ENCODE measurements around the gene PBRM1.
"Not testable (repeated sequence)": the region's sequence is repeated elsewhere in the genome, so short reads cannot be mapped to it uniquely, and the experiment has no call there.

Gene PBRM1

GRCh38 chr3:52527039-52527731 lies 158.5 kb downstream of the PBRM1 start:
- no peak for TF ChIP-seq CTCF (IDR thresholded peaks at IDR 0.05; ENCODE audit: low read depth, low read length)
- no peak overlapping the region for H3K4me3 ChIP-seq (ENCODE audit: low read depth, low read length)

- H3K4me3 ChIP-seq (ENCODE audit: low read depth, low read length) = not testable (repeated sequence)
Measured at GRCh38 chr3:52526671-52527038, 159.1 kb downstream of the PBRM1 start.

DNA sequence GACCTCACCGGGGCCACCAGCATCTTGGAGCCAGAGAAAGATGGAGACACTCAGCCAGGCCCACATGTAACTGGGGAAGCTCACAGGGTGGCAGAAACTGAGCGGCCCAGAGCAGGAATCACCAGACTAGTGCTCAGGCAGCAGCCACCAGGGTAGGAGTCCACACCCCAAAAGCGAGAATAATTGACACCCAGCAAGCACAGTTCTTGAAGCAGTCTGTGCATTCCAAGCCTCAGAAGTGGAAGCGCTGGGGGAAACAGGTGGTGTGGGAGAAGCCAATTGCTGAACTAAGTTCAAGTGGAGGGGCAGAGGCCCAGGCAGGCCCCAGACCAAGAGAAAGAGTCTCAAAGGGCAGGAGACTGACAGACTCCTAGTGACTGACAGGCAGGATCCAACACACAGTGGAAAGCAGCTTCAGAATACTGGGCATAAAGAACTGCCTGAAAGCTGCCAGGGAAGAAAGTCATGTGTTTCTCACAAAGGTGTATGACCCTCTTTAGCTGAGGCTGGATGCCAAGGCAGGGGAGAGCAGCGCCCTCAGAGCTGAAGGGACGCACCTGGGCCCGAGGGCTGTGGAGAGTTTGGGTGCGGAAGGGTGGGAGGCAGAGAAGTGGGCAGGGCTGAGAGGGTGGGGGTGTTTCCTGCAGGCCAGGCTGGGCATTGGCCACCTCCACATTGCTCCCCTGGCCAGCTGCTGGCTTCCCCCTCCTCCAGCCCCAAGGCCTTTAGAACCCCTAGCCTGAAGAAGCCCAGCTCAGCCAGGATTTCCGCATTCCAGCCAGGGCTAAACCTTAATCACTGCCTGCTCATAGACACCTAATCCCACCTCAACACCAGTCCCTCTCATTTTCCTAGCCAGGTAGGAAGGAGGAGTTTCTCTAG lies 159.8 kb downstream of the PBRM1 start:
- no peak overlapping the region for H3K4me3 ChIP-seq (ENCODE audit: low read depth, low read length)
- TF ChIP-seq CTCF (IDR thresholded peaks at IDR 0.05; ENCODE audit: low read depth, low read length) = no peak

DNA sequence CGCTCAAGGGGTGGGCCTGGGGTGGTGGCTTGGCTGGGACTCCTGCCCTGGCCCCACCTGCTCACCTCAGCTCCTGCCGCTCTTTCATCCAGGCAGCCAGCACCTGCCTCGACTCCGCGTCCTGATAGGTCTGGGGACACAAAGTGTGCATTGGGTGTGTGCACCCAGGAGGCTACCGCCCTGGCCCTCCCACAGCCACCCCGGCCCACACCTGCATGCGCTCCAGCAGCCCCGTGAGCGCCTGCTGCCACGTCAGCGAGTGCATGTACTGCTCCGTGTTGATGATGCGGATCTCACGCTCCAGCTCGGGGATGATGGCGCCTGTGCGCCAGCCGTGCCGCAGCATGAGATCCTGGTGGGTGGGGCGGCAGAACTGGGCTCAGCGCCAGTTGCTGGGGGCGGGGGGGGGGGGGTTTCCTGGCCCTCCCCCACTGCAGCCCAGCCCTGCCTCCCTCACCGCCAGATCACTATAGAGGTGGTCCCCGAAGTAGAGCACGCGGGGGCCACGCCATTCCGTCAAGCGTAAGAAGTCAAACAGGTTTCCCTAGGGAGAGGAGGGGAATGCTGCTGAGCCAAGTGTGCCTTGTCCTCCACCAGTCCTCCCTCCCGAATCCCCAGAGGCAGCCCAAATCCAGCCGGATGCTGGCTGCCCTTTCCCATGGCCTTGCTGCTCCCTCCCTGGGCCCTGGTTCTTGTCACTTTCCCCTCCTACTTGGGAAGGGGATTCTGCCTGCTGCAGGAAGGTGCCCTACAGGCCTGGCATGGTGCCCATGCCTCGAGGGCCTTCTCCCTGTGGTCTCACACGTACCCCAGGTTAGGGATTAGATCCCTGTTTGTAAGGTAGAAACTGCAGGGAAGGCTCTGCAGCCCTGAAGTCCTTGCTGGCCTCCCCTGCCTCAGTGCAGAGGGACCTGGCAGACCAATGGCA lies 160.7 kb downstream of the PBRM1 start:
- no peak for TF ChIP-seq CTCF (IDR thresholded peaks at IDR 0.05; ENCODE audit: low read depth, low read length)
- no peak overlapping the region for H3K4me3 ChIP-seq (ENCODE audit: low read depth, low read length)

DNA sequence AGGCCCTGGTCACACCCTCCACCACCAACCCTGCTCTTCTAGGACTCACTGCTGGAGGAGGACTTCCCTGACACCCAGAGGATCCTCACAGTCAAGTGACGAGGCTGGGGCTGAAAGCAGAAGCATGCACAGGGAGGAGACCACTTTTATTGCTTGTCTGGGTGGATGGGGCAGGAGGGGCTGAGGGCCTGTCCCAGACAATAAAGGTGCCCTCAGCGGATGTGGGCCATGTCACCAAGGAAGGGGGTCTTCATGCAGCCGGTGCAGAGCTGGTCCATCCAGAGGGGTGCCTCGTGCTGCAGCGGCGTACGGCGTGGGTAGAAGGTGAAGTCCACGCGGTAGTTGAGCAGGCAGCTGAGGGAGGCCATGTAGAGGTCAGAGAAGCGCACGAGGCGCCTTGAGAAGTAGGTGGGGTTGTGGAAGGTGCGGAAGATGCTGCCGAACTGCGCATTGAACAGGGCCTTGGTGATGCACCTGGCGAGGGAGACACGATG lies 161.4 kb downstream of the PBRM1 start:
- no peak overlapping the region for H3K4me3 ChIP-seq (ENCODE audit: low read depth, low read length)
- TF ChIP-seq CTCF (IDR thresholded peaks at IDR 0.05; ENCODE audit: low read depth, low read length) = no peak

- no peak overlapping the region for H3K4me3 ChIP-seq (ENCODE audit: low read depth, low read length)
- TF ChIP-seq CTCF (IDR thresholded peaks at IDR 0.05; ENCODE audit: low read depth, low read length) = no peak
Measured at GRCh38 chr3:52523386-52524257, 162.1 kb downstream of the PBRM1 start.
